GM21737 (cell line): ENCODE data around the gene PPP5C.
"Not testable (repeated sequence)": the region's sequence is repeated elsewhere in the genome, so short reads cannot be mapped to it uniquely, and the experiment has no call there.

Source experiments
- ATAC-seq: cut with Tn5 transposase; IDR thresholded peaks from one replicate; pipeline ENCODE4 v1.9.1; 2021; ENCODE audit warnings: mild to moderate bottlenecking, moderate library complexity; ENCODE audit not compliant: unreplicated experiment

The PPP5C gene

GRCh38 chr19:46361915-46362314 lies 15.0 kb downstream of the PPP5C start:
- no peak for ATAC-seq

GRCh38 chr19:46364359-46364758 lies 17.5 kb downstream of the PPP5C start:
- no peak for ATAC-seq

DNA sequence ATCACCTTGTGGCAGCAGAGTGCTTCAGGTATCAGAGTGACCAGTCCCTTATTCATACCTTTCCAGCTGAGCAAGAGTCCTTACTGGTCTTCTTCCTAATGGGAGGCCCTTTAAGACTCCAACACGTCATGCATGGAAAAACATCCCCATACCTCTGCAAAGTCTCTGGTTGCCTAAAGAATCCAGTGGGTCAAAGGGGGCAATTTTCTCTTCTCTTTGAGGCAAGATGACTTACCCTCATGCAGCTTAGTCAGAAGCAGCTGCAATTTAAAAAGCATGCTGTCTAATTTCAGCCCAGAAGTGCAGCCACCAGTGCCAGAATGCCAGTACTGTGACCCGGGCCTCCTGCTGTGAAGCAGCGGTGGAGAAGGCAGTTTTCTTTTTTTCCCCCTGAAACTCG lies 18.7 kb downstream of the PPP5C start:
- ATAC-seq: no peak

- no peak for ATAC-seq
Observed at GRCh38 chr19:46366620-46367292, 19.9 kb downstream of the PPP5C start.

GRCh38 chr19:46367426-46367825 lies 20.5 kb downstream of the PPP5C start:
- ATAC-seq: no peak

GRCh38 chr19:46368116-46368515 lies 21.2 kb downstream of the PPP5C start:
- ATAC-seq: no peak

- no peak for ATAC-seq
Observed at GRCh38 chr19:46369817-46370216, 22.9 kb downstream of the PPP5C start.

DNA sequence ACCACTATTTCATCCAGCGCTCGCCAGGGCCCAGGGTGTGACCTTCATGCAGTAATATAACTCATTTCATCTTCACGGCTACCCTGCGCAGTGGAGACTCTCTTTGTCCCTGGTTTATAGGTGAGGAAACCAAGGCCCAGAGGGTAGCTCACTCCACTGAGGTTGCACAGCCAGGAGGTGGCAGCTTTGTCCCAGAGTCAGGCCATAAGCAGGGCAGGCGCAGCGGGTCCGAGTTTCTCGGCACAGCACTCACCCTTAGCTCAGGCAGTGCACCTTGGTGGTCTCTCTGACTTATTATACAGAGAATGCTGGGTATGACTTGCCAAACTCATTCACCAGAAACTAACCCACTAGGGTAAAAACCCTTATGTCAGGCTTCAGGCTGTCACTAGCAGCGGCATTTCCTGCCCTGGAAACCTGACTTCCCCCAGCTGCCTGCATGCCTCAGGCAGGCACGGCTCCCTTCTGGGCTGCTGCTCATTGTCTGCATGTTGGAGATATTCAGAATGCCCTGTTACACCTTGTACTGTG lies 24.5 kb downstream of the PPP5C start:
- ATAC-seq: no peak

DNA sequence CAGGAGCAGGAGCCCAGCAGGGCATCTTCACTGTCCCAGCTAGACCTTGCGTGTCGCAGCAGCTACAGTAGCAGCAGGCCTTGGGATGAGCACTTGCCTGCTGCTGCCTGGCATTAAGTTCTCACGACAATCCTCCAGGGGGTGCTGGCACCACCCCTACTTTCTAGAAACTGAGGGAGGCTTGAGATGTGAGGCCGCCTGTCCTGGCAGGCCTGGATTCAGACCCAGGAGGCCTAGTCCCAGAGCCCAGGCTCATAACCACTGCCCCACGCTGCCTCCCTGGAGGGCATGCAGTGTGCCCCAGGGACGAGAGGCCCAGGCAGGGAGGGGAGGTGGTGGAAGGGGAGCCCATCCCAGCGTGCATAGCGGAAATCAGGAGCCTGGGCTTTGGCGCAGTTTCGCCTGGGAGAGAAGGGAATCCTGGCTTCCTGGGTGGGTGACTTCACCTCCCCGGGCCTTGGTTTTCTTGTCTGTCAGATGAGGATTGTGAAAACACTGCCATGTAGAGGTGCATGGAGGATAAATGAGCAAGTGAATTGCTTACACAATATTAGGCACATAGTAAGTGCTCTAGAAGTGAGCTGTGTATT lies 26.1 kb downstream of the PPP5C start:
- ATAC-seq: no peak

DNA sequence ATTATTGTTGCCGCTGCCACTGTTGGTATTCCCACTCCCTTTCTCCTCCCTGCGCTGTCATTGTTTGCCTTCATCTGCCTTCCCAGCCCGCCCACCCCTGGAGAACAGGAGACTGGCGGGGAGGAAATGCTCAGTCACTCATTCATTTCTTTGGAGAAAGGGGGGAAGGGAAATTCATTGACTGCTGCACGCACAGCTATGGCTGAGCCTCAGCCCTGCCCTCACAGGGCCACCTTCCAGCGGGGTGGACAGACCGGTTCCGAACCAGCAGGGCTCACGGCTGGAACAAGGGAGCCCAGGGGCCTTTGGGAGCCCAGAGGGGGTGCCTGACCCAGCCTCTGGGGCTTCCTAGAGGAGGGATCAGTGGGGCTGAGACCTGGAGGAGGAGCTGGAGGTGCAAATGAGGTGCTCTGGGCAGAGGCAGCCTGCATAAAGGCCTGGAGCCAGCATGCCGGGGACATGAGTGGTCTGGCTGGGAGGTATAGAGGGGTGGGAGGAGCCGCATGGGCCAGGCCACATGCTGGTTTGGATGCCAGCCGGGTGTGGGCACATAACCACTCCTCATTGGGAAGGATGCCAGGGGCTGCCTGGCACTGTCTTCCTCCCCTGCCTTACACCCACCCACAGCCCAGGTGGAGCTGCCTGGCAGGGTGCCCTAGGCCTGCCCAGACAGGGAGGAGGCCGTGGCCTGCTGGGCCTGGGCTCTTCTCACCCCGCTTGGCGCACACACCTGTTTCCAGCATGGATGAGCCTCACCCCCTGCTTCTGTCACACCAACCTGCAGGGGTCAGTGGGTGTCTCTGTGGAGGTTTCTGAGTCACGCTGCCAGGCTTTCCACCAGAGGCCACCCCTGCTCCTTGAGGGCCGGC lies 26.8 kb downstream of the PPP5C start:
- no peak for ATAC-seq

- no peak for ATAC-seq
Observed at GRCh38 chr19:46374536-46375475, 27.9 kb downstream of the PPP5C start.

GRCh38 chr19:46375476-46376067 lies 28.7 kb downstream of the PPP5C start:
- not testable (repeated sequence) for ATAC-seq

DNA sequence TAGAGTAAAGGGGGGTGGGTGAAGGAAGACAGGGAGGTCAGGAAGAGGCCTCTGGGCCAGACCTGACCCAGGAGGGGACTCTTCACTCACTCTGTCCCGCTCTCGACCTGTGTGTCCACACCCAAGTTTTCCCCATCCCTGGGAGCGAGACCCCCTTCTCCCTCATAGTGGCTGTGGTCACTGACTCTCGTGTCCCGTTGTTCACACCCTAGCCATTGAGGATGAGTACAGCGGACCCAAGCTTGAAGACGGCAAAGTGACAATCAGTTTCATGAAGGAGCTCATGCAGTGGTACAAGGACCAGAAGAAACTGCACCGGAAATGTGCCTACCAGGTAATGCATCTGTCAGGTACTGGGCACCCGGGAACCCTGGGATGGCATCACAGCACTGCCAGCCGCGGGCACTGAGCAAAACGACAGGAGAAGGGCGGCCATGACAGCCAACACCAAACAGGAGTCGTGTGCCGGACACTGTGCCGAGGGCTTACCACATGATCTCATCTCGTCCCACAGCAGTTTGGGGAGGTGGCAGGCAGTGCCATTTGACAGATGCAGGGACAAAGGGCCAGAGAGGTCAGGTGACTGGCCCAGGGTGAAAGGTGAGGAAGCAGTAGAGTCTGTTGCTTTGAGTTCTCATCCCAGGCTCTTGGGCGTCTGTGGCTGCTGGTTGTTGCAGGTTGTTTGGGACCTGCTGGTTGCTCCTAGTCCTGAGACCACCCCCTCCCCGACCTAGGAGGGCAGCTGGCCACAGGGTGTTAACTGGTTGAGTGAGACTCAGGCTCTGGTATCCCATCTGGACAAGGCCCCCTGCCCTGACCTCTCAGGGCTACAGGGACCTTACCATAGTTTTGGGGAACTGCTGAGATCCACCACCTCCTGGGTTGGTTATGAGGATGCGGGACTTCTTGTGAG lies 29.6 kb downstream of the PPP5C start:
- ATAC-seq: no peak

- ATAC-seq: no peak
Observed at GRCh38 chr19:46378268-46378667, 31.4 kb downstream of the PPP5C start.

GRCh38 chr19:46380690-46381089 lies 33.8 kb downstream of the PPP5C start:
- ATAC-seq: no peak

GRCh38 chr19:46381346-46381745 lies 34.5 kb downstream of the PPP5C start:
- ATAC-seq: no peak

- no peak for ATAC-seq
Observed at GRCh38 chr19:46381756-46382345, 35.0 kb downstream of the PPP5C start.

DNA sequence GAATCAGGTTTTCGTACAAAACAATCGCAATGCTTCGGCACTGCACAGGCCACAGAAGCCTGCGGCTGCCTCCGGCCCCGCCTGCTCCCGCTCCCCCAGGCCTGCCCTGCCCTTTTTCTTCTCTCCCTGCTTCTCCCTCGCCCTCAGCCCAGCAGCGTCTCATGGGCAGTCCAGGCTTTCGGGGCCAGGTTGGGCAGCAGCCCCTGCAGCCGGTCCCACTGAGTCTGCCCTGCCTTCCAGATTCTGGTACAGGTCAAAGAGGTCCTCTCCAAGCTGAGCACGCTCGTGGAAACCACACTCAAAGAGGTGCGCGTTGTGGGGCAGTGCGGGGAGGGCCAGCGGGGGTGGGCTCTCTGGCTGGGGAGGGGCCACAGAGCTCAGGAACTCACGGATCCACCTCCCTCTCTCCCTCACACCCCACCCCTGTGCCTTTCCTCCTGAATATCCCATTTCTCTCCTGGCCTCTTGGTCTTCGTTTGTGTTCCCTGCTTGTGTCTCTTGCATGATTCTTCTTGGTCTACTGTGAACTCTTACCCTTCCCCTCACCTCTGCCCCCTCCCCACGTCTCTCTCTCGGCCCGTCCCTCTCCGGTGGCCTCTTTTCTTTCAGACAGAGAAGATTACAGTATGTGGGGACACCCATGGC lies 36.4 kb downstream of the PPP5C start:
- ATAC-seq: no peak
